ENCODE results near the gene FGFR4. TPM values are rescaled to one million over a fixed set of nuclear protein-coding genes. Genes with fewer than 3 reads are reported as not detected.
A peak's percentile ranks its signal among the peaks of the same experiment; 100 is the strongest.
"Not testable (repeated sequence)": the region's sequence is repeated elsewhere in the genome, so short reads cannot be mapped to it uniquely, and the experiment has no call there.

FGFR4 gene
- 51.3 and 96.6 TPM in 2 replicates for total RNA-seq (2014; rRNA removed; shearing (Covaris generic); ENCODE audit: low replicate concordance)

DNA sequence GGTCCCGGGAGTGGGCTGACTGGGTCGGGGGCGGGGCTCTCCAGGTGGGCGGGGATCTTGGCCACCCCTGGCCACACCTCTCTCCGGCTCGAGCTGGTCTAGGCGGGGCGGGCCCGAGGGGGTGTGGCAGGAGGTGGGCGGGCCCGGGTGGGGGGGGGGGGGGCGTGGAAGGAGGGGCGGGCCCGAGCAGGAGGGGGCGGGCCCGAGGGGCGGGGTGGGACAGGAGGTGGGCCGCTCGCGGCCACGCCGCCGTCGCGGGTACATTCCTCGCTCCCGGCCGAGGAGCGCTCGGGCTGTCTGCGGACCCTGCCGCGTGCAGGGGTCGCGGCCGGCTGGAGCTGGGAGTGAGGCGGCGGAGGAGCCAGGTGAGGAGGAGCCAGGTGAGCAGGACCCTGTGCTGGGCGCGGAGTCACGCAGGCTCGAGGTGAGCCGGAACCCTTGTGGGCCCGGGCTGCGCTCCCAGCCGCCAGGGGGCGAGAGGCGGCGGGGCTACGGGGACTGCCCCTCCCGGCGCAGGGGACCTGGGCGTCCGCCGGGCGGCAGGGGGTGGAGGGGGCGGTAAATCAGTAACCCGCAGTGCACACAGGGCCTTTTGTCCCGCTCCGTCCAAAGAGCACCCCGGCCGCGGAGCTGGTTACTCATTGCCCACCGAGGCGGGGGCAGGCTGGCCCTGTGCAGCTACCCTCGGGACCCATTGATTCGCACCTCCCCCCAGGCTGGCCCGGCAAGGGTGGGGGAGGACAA, at the start of gene FGFR4:
FGFR4 (plus strand) TSS at position 262 of the 744 bp plus-strand sequence. CDS start 2,688 bp downstream, outside the sequence.
- H3K27me3 ChIP-seq: no peaks in the 10 kb centered on the region
- peak within 1 kb of the TSS; percentile 73 for H3K4me3 ChIP-seq
- DNase-seq: peak; percentile 87
- H3K9me3 ChIP-seq: no peaks in the 10 kb centered on the region
- peaks cover 36% of the 10 kb centered on the region for H3K36me3 ChIP-seq

DNA sequence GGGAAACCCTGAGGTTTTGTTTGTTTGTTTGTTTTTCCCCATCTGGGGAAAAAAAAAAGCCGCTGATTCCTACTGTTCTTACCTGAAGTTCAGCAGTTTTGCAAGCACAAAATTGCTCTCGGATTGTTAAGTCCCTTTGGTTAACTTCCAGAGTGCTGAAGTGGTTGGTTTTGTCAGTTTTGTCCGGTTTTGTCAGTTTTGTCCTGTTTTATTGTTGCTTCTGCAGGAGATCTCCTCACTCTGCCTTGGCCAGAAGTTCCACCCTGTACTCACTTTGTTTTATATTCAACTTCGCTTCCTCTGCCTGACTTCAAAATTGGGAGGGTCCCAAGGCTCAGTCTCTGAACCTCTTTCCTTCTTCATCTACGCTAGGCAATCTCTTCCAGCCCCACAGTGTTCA, 49.8 kb upstream of the FGFR4 start:
- Histone ChIP-seq H3K4me3 (no peak overlapping the region), H3K36me3 (peaks cover 23% of the 10 kb centered on the region), H3K9me3 (no peaks in the 10 kb centered on the region), H3K27me3 (no peaks in the 10 kb centered on the region)
- DNase-seq: no peak

DNA sequence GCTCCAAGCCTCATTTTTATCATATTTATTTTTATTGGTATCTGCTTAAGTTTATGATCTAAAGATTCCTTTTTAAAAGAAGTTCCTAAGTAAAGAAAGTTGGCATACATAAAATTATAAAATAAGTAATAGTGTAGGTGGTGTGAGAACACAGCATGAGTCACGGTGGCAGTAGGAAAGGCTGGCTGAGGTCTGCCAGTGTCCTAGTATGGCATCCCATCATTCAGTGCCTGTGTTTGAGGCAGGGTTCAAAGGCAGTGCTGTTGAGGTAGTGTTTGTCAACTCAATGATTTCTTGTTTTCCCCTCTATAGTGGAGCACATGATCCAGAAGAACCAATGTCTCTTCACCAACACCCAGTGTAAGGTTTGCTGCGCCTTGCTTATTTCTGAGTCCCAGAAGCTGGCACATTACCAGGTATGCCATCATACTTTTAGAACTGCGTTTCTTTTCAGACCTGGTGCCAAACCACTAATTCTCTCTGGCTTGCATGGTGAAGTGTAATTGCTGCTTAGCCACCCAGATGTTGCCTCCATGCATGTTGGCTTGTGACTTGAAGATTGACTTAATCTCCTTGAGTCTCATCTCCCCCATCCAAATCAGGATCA, 45.8 kb upstream of the FGFR4 start:
- DNase-seq: peak; percentile 96
- Histone ChIP-seq H3K36me3 (peaks cover 47% of the 10 kb centered on the region), H3K4me3 (no peak overlapping the region), H3K27me3 (no peaks in the 10 kb centered on the region), H3K9me3 (no peaks in the 10 kb centered on the region)

DNA sequence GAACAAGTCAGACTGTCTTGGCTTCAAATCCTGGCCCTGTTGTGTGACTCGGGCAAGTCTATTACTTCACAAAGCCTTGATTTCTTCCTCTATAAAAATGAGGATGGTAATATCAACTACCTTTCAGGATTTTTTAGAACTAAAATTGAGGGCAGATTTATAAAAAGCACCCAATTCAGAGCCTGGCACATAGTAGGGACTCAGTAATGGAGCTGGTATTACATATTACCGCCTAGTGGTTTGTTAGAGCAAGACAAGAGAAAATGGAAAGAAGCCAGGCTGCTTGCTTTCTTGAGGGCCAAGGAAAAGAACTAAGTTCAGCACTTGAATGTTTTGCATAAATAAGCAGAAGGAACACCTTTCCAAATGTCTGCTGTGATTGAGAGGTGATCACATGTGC, 44.8 kb upstream of the FGFR4 start:
- H3K4me3 ChIP-seq: no peak overlapping the region
- peaks cover 47% of the 10 kb centered on the region for H3K36me3 ChIP-seq
- no peaks in the 10 kb centered on the region for H3K27me3 ChIP-seq
- DNase-seq: peak; percentile 57
- no peaks in the 10 kb centered on the region for H3K9me3 ChIP-seq

DNA sequence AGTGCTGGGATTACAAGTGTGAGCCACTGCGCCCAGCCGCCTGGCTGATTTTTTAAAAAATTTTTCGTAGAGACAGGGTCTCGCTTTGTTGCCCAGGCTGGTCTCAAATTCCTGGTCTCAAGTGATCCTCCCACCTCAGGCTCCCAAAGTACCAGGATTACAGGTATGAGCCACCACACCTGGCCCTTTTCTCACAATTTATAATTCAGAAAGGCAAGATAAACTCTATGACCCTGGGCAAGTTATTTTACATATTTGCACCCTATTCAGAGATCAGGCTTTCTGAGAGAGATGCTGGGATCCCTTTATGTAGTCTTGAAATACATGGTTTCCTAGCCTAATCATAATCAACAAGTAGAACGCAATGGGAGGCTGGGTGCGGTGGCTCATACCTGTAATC, 43.6 kb upstream of the FGFR4 start:
- H3K9me3 ChIP-seq: no peaks in the 10 kb centered on the region
- DNase-seq: no peak
- H3K4me3 ChIP-seq: no peak overlapping the region
- H3K27me3 ChIP-seq: no peaks in the 10 kb centered on the region
- peaks cover 47% of the 10 kb centered on the region for H3K36me3 ChIP-seq

DNA sequence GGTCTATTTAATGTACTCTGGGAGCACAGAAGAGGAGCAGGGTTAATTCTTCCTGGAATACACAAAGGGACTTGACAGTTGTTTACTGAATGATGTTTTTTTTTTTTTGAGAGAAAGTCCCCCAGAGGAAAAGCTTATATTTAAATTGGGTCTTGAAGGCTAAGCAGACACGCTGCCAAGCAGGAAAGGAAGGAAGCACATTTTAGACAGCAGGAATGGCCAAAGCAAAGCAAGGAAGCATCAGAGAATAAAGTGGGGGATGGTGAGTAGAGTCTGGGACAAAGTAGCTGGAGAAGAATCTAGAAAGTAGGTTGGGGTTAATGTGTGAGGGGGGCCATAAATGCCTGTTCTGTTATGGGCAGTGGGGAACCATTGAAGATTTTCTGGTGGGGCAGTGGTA, 42.8 kb upstream of the FGFR4 start:
- DNase-seq: no peak
- Histone ChIP-seq H3K4me3 (no peak overlapping the region), H3K27me3 (no peaks in the 10 kb centered on the region), H3K36me3 (peaks cover 51% of the 10 kb centered on the region), H3K9me3 (no peaks in the 10 kb centered on the region)

DNA sequence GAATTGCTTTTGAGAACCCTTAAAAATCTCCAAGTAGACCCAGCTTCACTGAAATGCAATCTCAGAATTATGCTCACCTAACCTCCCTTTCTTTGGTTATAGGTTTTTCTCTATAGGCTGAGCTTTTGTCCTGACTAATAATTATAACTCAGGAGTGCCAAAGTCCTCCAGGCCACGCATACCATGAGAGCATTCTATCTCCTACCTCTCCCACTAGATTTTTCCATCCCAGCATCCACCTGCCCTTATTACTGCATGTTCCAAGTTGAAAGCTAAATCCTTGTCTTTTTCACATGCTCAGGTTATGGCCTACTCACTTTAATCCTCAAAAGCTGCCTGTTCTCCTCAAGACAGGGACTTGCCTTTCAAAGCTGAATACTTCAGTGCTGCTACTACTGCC, 42.1 kb upstream of the FGFR4 start:
- Histone ChIP-seq H3K27me3 (no peaks in the 10 kb centered on the region), H3K36me3 (peaks cover 54% of the 10 kb centered on the region), H3K9me3 (no peaks in the 10 kb centered on the region), H3K4me3 (no peak overlapping the region)
- no peak for DNase-seq

DNA sequence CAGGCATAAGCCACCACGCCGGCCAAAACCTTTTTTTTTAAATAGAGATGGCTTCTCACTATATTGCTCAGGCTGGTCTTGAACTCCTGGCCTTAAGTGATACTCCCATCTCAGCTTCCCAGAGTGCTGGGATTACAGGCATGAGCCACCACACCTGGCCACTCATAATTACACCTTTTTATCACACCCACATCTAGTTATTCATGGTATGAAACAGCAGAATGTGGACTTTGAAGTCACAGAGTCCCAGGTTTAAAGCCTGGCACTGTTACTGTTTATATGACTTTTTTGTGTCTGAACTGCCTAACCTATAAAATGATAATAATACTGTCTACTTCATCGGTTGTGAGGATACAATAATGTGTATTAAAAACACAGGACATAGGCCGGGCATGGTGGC, 41.1 kb upstream of the FGFR4 start:
- Histone ChIP-seq H3K27me3 (no peaks in the 10 kb centered on the region), H3K4me3 (no peak overlapping the region), H3K9me3 (no peaks in the 10 kb centered on the region), H3K36me3 (peaks cover 60% of the 10 kb centered on the region)
- DNase-seq: no peak

DNA sequence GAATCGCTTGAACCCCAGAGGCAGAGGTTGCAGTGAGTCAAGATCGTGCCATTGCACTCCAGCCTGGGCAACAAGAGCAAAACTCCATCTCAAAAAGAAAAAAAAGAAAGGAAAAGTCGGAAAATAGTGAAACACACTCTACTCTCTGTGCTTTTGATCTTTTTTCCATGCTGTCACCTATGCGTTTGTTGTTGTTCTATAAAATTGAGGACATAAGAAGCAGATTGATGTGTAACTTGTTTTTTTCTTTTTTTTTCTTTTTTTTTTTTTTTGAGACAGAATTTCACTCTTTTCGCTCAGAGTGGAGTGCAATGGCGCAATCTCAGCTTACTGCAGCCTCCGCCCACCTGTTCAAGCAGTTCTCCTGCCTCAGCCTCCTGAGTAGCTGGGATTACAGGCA, 38.2 kb upstream of the FGFR4 start:
- H3K27me3 ChIP-seq, H3K9me3 ChIP-seq, DNase-seq, H3K4me3 ChIP-seq: not testable (repeated sequence)
- peaks cover 61% of the 10 kb centered on the region for H3K36me3 ChIP-seq

DNA sequence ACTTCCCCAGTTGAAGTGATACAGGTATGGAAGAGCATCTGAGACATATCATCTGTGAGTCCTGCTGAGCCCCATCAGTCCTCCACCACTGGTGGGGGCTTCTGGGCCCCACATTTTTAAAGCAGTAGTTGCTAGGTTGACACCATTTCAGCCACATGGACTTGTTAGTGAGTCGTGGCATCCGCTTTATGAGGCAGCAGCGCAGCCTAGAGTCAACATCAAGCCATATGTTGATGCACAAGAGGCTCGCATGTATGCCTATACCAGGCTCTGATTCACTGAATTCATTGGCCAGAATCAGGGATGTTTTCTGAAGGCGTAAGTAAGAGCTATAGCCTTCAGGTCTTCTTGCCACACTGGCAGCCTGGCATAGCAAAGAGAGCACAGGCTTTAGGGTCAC, 37.4 kb upstream of the FGFR4 start:
- H3K36me3 ChIP-seq: peaks cover 58% of the 10 kb centered on the region
- H3K27me3 ChIP-seq: no peaks in the 10 kb centered on the region
- H3K4me3 ChIP-seq: no peak overlapping the region
- no peaks in the 10 kb centered on the region for H3K9me3 ChIP-seq
- no peak for DNase-seq

DNA sequence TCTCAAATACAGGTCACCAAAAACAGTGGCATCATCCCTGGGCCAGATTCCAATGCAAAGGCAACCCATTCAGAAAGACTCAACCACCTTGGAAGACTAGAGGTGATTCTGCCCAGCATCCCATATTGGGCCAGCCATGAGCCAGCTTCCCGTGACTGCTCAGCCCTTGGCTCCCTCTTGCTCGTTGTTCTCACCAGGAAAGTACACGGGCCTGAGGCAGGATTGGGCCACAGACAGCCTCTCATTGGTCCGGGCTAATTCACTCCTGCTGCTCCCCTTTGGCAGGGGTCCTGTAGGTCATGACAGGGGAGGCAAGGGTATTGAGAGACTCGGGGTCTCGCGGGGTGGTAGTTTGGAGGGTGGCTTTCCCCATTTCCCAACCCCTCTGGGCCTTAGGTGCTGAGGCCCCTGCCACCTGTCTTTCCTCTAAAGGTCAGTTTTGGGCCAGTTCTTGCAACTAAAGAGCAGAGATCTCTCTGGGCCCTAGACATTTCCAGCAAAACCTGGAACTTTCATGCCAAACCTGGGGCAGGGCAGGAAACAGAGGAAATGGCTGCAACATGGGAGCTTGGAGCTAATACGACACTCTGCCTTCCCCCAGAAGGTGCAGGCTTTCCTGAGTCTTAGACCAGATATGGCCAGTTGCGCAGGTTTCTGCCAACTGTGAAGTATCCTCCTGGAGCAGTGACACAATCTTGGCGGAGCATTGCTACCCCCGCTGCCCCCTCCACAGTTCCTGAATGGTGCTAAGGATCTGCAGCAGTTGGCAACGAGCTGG, 22.0 kb upstream of the FGFR4 start:
- no peaks in the 10 kb centered on the region for H3K9me3 ChIP-seq
- H3K4me3 ChIP-seq: no peak overlapping the region
- no peak for DNase-seq
- H3K27me3 ChIP-seq: peaks cover 4% of the 10 kb centered on the region; the same call in 1 of the 2 replicates
- H3K36me3 ChIP-seq: peaks cover 61% of the 10 kb centered on the region

DNA sequence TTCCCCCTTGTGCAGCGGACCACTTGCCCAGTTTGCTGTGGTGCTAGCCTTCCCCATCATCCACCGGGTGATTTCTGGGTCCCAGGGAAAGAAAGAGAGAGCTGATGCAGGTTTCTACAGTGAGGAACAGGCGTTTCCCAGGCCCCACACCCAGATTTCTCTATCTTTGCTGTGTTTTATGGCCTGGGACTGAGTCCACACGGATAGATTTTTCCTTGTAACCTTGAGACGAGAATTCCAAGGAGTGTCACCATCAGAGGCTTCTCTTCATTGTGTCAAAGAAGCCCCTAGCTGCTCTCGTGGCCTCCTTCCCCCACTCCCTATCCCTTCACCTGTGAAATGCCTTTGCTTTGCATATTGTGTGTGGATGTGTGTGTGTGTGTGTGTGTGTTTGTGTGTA, 21.2 kb upstream of the FGFR4 start:
- H3K4me3 ChIP-seq: no peak overlapping the region
- H3K9me3 ChIP-seq: no peaks in the 10 kb centered on the region
- H3K36me3 ChIP-seq: peaks cover 55% of the 10 kb centered on the region
- no peak for DNase-seq
- peaks cover 4% of the 10 kb centered on the region; the same call in 1 of the 2 replicates for H3K27me3 ChIP-seq

DNA sequence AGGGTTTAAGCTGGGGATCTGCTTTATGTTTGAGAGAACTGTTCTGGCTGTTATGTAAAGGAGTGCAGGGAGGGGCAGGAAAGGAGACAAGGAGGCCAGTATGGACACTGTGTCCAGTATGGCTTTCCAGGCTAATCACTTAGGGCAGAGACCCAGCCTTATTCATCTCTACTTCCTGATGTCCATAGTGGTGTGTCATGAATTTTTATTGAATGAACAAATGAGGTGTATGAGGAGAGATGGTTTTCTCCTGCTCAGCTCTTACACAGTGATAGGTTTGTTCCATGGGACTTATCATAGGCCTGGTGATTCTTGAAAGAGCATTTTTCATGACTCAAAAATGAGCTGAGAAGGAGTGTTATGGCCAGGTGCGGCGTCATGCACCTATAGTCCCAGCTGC, 20.5 kb upstream of the FGFR4 start:
- DNase-seq: no peak
- peaks cover 4% of the 10 kb centered on the region; the same call in 1 of the 2 replicates for H3K27me3 ChIP-seq
- H3K4me3 ChIP-seq: no peak overlapping the region
- H3K36me3 ChIP-seq: peaks cover 53% of the 10 kb centered on the region
- H3K9me3 ChIP-seq: no peaks in the 10 kb centered on the region

DNA sequence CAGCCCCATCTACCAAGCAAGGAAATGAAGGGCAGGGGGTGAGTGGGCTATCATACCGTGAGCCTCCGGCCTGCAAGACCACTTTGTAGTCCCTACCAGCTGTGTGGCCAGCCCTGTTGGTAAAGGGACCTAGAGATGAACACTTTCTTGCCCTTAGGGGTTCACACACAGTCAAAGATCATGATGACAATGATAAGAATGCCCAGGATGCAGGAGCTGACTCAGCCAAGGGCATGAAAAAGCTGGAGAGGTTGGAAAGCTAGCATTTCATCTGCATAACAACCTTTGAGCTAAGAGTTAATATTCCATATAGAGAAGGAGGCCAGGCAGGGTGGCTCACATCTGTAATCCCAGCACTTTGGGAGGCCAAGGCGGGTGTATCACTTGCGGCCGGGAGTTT, 19.2 kb upstream of the FGFR4 start:
- H3K27me3 ChIP-seq: 0 out of 2 replicates have a peak, but pooled peaks cover under 1% of the 10 kb centered on the region
- no peak for DNase-seq

DNA sequence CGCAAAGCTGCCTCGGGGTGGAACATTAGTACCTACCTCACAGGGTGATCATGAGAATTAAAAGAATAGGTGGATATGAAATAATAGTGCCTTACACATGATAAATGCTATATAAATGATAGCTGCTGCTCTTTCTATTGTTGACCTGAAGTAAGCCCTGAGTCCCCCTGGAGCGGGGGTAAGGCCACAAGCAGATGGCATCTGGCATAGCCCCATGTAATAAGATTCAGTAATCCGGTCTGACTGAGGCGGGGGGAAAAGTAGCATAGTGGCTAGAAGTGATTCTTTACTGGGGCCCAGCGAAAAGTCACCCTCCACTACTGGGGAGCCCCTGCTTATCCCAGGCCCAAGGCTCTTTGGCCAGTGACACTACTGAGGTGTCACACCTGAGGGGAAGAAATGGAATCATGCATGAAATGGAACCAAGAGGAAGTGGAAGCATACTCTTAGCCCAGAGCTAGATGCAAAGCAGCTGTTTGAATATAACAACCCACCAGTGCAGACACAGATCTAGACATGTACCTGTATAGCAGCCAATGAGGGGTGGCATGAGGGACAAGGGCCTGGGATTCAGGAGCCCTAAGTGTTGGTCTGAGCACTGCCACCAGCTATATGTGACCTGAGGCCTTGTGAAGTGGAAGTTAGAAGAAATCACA, 16.1 kb upstream of the FGFR4 start:
- no peak for DNase-seq
- Histone ChIP-seq H3K36me3 (peaks cover 28% of the 10 kb centered on the region), H3K27me3 (no peaks in the 10 kb centered on the region), H3K9me3 (no peaks in the 10 kb centered on the region), H3K4me3 (no peak overlapping the region)

More for the DNA sequence above, 19.2 kb upstream of the FGFR4 start:
- Histone ChIP-seq H3K9me3 (no peaks in the 10 kb centered on the region), H3K4me3 (no peak overlapping the region), H3K36me3 (peaks cover 41% of the 10 kb centered on the region)

DNA sequence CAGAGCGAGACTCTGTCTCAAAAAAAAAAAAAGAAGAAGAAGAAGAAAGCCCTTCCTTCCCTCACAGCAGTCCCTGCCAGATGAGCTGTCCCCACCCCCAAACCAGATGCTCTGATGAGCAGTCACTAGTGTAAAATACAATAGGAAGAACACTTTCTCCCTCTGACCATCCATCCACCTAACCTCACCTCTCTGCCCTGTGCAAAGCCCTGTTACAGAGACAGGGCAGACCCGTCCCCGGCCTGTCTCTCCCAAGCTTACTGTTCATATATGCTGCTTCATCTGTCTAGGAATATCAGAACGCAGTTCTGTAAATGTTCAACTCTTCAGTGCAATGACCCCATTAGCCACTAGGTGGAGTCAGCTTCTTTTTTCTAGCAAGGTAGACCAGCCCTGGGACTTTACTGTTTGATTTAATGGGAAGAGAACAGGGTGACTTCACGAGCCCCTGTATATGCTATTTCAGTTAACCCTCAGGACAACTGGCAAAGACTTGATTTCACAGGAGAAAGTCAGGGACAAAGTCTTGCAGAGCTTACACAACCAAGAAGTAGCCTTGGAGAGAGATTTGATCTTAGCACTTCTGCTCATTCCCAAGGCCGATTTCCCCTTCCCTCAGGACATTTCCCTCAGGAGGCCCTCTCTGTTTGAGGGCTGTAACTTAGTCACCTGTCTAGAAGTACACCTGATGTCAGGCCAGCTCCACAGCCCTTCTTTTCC, 14.9 kb upstream of the FGFR4 start:
- no peaks in the 10 kb centered on the region for H3K9me3 ChIP-seq
- no peak overlapping the region for H3K4me3 ChIP-seq
- peak; percentile 55 for DNase-seq
- no peaks in the 10 kb centered on the region for H3K27me3 ChIP-seq
- H3K36me3 ChIP-seq: peaks cover 20% of the 10 kb centered on the region
